ENCODE results near the gene NOL7. TPM values are rescaled to one million over a fixed set of nuclear protein-coding genes. Genes with fewer than 3 reads are reported as not detected.

Gene NOL7
- total RNA-seq, 1 donor from 2014 or later, result 64.3 TPM

DNA sequence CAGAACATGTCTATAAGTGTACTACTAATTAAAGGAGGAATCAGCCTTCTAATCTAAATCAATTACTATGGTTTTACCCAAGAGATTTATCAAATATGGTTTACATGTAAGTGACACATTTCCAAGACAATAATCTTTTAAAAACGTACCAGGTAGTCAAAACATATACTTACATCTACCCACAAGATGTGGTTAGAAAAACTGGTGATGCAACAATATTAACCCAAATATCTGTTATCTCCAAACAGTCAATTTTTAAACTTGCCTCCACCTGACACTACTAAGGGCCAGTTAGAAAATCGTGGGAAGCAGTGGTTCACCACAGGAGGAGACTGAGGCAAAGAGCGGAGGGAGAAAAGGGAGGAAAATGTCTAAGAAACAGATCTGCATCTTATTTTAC, 28.0 kb downstream of the NOL7 start:
- intact Hi-C loops (cut with micrococcal nuclease), result no loop called here

- intact Hi-C loops (cut with micrococcal nuclease), result no loop called here
Observed at GRCh38 chr6:13648850-13649249, 33.7 kb downstream of the NOL7 start.

DNA sequence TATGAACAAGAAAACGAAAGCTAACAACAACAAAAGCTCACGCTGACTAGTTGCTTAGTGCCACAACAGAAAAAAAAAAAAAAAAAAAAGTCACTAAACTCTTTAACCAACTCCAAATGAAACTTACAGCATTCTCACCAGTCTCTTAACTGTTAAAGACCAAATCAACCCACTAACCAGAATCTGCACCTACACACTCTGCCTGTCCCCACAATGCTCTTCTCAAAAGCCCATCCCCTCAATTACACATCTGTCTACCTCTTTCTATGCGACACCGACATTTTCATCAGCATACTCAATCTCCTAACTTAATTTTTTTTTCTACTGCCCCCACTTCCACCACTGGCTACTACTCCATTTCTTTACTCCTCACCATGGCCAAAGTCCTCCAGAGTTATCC, 34.3 kb downstream of the NOL7 start:
- intact Hi-C loops (cut with micrococcal nuclease), result no loop called here

- intact Hi-C loops (cut with micrococcal nuclease), result no loop called here
Observed at GRCh38 chr6:13653296-13653695, 38.2 kb downstream of the NOL7 start.

DNA sequence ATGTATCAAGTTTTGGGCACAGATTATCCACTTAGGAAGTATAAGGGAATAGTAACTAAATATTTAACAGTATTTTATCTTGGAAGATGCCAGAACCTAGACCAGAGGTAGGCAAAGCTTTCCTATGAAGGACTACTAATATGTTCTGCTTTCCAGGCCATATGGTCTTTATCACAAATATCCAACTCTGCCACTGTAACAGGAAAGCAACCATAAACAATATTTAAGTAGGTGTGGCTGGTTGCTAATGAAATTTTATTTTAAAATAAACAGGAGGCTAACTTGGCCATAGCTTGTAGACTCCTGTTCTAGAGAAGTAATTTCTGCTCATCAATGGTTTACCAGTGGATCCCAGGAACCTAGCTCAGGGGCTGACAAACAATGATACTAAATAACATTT, 39.4 kb downstream of the NOL7 start:
- intact Hi-C loops (cut with micrococcal nuclease), result no loop called here

- intact Hi-C loops (cut with micrococcal nuclease), result no loop called here
Observed at GRCh38 chr6:13655700-13656099, 40.6 kb downstream of the NOL7 start.

DNA sequence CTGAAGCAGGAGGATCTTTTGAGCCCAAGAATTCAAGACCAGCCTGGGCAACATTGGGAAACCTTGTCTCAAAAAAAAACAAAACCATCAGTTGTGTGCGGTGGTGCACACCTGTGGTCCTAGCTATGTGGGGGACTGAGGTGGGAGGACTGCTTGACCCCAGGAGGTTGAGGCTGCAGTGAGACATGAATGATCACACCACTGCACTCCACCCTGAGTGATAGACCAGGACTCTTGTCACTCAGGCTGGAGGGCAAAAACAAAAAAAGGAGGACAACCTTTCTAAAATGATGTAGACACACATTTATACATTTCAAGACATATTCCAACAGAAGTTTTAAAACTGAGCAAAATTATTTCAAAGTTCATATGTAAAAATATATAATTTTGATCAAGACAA, 45.1 kb downstream of the NOL7 start:
- intact Hi-C loops (cut with micrococcal nuclease), result no loop called here

DNA sequence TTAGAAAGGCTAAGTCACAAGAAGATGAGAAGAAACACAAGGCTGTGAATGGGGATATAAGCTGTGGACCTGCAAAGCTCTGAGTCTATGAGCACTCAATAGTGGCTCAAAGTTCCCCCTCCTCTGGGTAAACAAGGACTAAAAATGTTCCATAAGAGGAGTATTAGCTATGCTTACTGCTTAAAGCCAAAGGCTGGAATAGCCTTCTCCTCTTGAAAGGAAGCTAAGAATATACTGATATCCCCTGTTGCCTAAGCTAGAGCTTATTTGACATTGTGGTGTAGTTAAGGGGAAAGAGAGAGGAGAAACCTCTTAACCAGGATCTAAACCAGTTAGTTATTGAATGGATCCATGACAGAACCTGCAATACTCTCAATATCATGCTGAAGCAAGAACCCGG, 45.8 kb downstream of the NOL7 start:
- intact Hi-C loops (cut with micrococcal nuclease), result no loop called here

GRCh38 chr6:13661647-13662046, 46.5 kb downstream of the NOL7 start:
- intact Hi-C loops (cut with micrococcal nuclease), result no loop called here

- intact Hi-C loops (cut with micrococcal nuclease), result no loop called here
Observed at GRCh38 chr6:13662651-13663334, 47.7 kb downstream of the NOL7 start.

- intact Hi-C loops (cut with micrococcal nuclease), result no loop called here
Observed at GRCh38 chr6:13663986-13664385, 48.9 kb downstream of the NOL7 start.

DNA sequence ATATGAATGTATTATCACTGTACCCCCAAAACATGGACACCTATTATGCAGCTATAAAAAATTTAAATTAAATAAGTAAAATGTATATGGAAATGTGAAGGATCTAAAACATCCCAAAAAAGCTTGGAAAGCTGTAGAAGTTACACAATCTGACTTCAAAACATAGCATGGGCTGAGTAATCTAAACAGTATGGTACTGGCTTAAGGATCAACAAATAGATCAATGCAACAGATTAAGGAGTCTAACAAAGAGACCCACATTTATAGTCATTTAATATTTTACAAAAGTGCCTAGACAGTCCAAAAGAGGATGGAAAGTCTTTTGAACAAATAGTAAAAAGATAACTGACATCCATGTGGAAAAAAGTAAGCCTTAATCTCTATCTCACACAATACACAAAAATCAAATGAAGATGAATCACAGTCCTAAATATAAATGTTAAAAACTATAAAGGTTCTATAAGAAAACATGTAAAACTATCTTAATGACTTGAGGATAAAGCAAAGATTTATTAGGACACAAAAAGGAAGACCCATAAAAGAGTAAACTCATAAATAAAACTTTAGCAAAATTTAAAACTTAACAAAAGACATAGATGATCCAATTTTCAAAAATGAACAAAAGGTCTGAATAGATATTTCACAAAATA, 49.7 kb downstream of the NOL7 start:
- intact Hi-C loops (cut with micrococcal nuclease), result loop anchor here (5.0 kb wide), 1 partner anchor 33 kb away; no protein-coding TSS in a partner anchor

GRCh38 chr6:13666194-13667105, 51.3 kb downstream of the NOL7 start:
- intact Hi-C loops (cut with micrococcal nuclease), result loop anchor here (2.0 to 5.0 kb wide), 2 partner anchors 14 to 34 kb away; no protein-coding TSS in a partner anchor

DNA sequence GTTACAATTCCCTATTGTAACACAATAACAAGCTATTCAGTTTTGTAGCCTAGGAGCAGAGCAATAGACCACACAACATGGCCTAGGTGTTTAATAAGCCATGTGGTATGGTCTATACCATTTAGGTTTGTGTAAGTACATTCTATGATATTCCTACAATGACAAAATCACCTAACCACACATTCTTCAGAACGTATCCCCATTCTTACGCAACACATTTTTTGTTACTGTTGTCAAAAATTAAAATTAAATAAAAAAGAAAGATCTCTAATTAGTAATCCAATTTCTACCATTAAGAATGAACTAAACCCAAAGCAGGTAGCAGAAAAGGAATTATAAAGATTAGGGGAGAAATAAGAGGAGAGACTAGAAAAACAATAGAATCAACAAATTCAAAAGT, 52.5 kb downstream of the NOL7 start:
- intact Hi-C loops (cut with micrococcal nuclease), result loop anchor here (2.0 to 5.0 kb wide), 4 partner anchors 13 to 53 kb away; partner anchors contain the start of genes NOL7 and RANBP9

GRCh38 chr6:13668291-13668928, 53.3 kb downstream of the NOL7 start:
- intact Hi-C loops (cut with micrococcal nuclease), result loop anchor here (2.0 to 5.0 kb wide), 3 partner anchors 36 to 54 kb away; partner anchors contain the start of genes NOL7 and RANBP9

DNA sequence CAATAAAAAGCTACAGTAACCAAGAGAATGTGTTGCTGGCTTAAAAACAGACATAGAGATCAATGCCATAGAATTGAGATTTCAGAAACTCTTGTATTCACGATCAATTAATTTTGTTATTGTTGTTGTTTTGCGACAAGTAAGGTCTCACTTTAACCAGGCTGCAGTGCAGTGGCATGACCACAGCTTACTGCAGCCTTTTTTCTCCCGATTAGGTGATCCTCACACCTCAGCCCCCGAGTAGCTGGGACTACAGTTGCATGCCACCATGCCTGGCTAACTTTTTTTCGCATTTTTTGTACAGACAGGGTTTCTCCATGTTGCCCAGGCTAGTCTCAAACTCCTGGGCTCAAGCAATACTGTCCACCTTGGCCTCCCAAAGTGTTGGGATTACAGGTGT, 54.3 kb downstream of the NOL7 start:
- intact Hi-C loops (cut with micrococcal nuclease), result loop anchor here (2.0 to 5.0 kb wide), 3 partner anchors 37 to 55 kb away; partner anchors contain the start of genes NOL7 and RANBP9

Other genes with a start within 250 kb of the NOL7 start
- gene GFOD1, start 127.7 kb upstream of the NOL7 start, total RNA-seq, result 2.4 and 2.8 TPM in 2 replicates
- 7.7 and 10.2 TPM in 2 replicates for gene SIRT5, start 40.7 kb upstream of the NOL7 start, total RNA-seq
- 57.3 and 57.6 TPM in 2 replicates for gene RANBP9, start 96.5 kb downstream of the NOL7 start, total RNA-seq
- gene MCUR1, start 199.2 kb downstream of the NOL7 start, total RNA-seq, result 16.4 and 23.2 TPM in 2 replicates

Measured in T-helper 1 cell treated with Interleukin-12 subunit alpha and Interleukin-12 subunit beta and Interleukin-4 antibody, amounts not matched to agents 30 ng/mL and 1 ng/mL, for 36 hours (primary cell).